ENCODE data around the gene LIN7A.
"Not testable (repeated sequence)": the region's sequence is repeated elsewhere in the genome, so short reads cannot be mapped to it uniquely, and the experiment has no call there.

Gene LIN7A

DNA sequence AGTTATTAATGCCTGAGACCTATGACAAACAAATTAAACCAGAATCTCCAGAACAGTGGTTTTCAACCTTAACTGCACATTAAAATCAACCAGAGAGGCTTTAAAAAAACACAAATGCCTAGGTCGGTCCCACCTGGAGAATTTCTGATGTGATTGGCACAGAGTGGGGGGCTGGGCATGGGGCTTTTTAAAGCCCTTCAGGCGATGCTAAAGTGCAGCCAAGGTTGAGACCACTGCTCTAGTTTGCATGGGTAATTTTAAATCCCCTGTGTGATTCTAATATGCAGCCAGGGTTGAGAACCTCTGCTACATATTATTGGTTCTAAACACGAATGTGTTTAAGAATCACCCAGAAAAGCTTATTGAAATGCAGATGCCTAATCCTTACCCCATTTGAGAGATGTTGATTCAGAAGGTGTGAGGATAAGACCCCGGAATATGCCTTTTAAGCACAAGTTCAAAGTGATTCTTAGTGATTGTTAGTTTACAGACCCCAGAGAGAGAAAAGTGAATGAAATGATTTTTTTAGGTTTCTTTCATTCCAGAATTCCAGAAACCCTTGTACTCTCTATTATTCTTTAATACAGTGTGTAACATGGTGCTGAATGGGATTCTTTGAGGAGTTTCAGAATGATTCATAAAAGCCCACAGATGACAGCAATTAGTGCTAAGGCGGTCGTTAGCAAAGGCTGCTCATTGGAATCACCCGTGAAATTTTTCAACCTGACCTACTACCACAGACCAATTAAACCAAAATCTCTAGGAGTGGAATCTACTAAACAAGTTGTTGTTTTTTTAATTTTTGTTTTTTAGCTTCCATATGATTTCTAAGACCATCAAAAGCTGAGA lies 44.9 kb downstream of the LIN7A start:
- H3K9me3 Mint-ChIP-seq, result peaks cover 10% of the 10 kb centered on the region
- H3K27ac Mint-ChIP-seq, result no peak overlapping the region
- no peak overlapping the region for H3K4me3 Mint-ChIP-seq
- H3K27me3 Mint-ChIP-seq, result no peaks in the 10 kb centered on the region
- no peaks in the 10 kb centered on the region for H3K36me3 Mint-ChIP-seq (ENCODE audit: low read depth)
- no peaks in the 10 kb centered on the region for H3K4me1 Mint-ChIP-seq (ENCODE audit: low read depth)

DNA sequence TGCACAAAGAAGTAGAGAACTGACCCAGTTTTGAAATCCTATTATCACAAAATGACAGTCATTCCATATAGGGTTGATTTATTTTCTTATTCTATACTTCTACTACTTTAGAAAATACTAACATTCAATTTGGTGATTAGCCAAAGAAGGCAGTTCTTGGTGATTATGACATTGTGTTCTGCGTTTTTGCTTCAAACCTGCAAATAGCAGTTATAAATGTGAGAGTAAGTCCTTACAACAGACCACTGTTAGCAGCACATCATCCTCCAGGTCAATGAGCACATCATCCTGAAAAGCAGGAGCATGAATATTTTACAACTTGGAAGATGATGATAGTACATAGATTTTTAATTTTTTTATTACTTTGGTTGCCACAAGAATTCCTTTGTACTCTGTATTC lies 53.1 kb downstream of the LIN7A start:
- no peaks in the 10 kb centered on the region for H3K27me3 Mint-ChIP-seq
- no peak overlapping the region for H3K27ac Mint-ChIP-seq
- no peaks in the 10 kb centered on the region for H3K36me3 Mint-ChIP-seq (ENCODE audit: low read depth)
- peaks cover 3% of the 10 kb centered on the region for H3K9me3 Mint-ChIP-seq
- H3K4me1 Mint-ChIP-seq (ENCODE audit: low read depth), result no peaks in the 10 kb centered on the region
- H3K4me3 Mint-ChIP-seq, result no peak overlapping the region

- H3K36me3 Mint-ChIP-seq (ENCODE audit: low read depth), result no peaks in the 10 kb centered on the region
- H3K9me3 Mint-ChIP-seq, result peaks cover 8% of the 10 kb centered on the region
These were observed 56.6 kb downstream of the LIN7A start for GRCh38 chr12:80881106-80881505.

GRCh38 chr12:80878452-80878851 lies 59.3 kb downstream of the LIN7A start:
- not testable (repeated sequence) for H3K4me1 Mint-ChIP-seq (ENCODE audit: low read depth); H3K4me3 Mint-ChIP-seq; H3K27ac Mint-ChIP-seq; H3K27me3 Mint-ChIP-seq; H3K36me3 Mint-ChIP-seq (ENCODE audit: low read depth)
- H3K9me3 Mint-ChIP-seq, result peaks cover 13% of the 10 kb centered on the region

More at GRCh38 chr12:80881106-80881505, 56.6 kb downstream of the LIN7A start:
- H3K27ac Mint-ChIP-seq, result no peak overlapping the region
- H3K27me3 Mint-ChIP-seq, result no peaks in the 10 kb centered on the region
- no peak overlapping the region for H3K4me3 Mint-ChIP-seq
- H3K4me1 Mint-ChIP-seq (ENCODE audit: low read depth), result no peaks in the 10 kb centered on the region

DNA sequence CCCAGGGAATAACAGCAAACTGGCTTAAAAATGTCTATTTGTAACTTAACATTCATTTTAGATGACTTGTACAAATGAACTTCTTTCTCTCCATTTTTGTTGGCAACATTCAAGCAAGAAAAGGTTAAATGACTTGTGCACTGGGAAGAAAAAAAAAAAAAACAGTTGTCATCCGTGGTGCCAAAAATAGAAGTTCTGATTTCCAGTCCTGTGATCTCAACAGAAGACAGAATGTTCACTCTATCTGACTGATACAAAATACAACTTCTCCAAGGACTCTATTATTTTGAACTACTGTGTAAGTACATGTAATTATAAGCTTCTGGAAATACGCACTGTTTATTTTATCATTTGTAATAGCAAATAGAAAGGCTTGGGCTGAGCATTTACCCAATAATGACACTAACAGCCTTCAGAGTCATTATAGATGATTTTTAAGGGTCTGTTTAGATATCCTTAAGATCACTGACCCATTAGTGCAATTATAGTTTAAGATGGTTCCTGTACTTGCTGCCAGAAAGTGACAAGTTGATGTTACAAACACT lies 59.9 kb downstream of the LIN7A start:
- Mint-ChIP-seq H3K27ac (no peak overlapping the region), H3K4me1 (ENCODE audit: low read depth) (no peaks in the 10 kb centered on the region), H3K9me3 (peaks cover 9% of the 10 kb centered on the region)

GRCh38 chr12:80872053-80872452 lies 65.7 kb downstream of the LIN7A start:
- H3K9me3 Mint-ChIP-seq, result peaks cover 6% of the 10 kb centered on the region

More for the DNA sequence above, 59.9 kb downstream of the LIN7A start:
- Mint-ChIP-seq H3K4me3 (no peak overlapping the region), H3K27me3 (no peaks in the 10 kb centered on the region), H3K36me3 (ENCODE audit: low read depth) (no peaks in the 10 kb centered on the region)

GRCh38 chr12:80869264-80869663 lies 68.5 kb downstream of the LIN7A start:
- Mint-ChIP-seq H3K9me3 (no peaks in the 10 kb centered on the region), H3K27ac (no peak overlapping the region), H3K36me3 (ENCODE audit: low read depth) (no peaks in the 10 kb centered on the region), H3K4me1 (ENCODE audit: low read depth) (no peaks in the 10 kb centered on the region), H3K4me3 (no peak overlapping the region), H3K27me3 (no peaks in the 10 kb centered on the region)

More at GRCh38 chr12:80872053-80872452, 65.7 kb downstream of the LIN7A start:
- Mint-ChIP-seq H3K36me3 (ENCODE audit: low read depth) (no peaks in the 10 kb centered on the region), H3K27me3 (no peaks in the 10 kb centered on the region), H3K4me1 (ENCODE audit: low read depth) (no peaks in the 10 kb centered on the region), H3K4me3 (no peak overlapping the region), H3K27ac (no peak overlapping the region)

- Mint-ChIP-seq H3K27me3 (no peaks in the 10 kb centered on the region), H3K27ac (no peak overlapping the region), H3K9me3 (no peaks in the 10 kb centered on the region), H3K4me1 (ENCODE audit: low read depth) (no peaks in the 10 kb centered on the region), H3K36me3 (ENCODE audit: low read depth) (no peaks in the 10 kb centered on the region), H3K4me3 (no peak overlapping the region)
These were observed 69.2 kb downstream of the LIN7A start for GRCh38 chr12:80868576-80868975.

GRCh38 chr12:80867941-80868340 lies 69.8 kb downstream of the LIN7A start:
- Mint-ChIP-seq H3K36me3 (ENCODE audit: low read depth) (no peaks in the 10 kb centered on the region), H3K9me3 (peaks cover under 1% of the 10 kb centered on the region), H3K4me1 (ENCODE audit: low read depth) (no peaks in the 10 kb centered on the region), H3K27ac (no peak overlapping the region), H3K27me3 (no peaks in the 10 kb centered on the region), H3K4me3 (no peak overlapping the region)

- Mint-ChIP-seq H3K36me3 (ENCODE audit: low read depth) (no peaks in the 10 kb centered on the region), H3K9me3 (peaks cover 3% of the 10 kb centered on the region), H3K27me3 (no peaks in the 10 kb centered on the region), H3K4me3 (no peak overlapping the region), H3K27ac (no peak overlapping the region), H3K4me1 (ENCODE audit: low read depth) (no peaks in the 10 kb centered on the region)
These were observed 73.5 kb downstream of the LIN7A start for GRCh38 chr12:80864046-80864735.

DNA sequence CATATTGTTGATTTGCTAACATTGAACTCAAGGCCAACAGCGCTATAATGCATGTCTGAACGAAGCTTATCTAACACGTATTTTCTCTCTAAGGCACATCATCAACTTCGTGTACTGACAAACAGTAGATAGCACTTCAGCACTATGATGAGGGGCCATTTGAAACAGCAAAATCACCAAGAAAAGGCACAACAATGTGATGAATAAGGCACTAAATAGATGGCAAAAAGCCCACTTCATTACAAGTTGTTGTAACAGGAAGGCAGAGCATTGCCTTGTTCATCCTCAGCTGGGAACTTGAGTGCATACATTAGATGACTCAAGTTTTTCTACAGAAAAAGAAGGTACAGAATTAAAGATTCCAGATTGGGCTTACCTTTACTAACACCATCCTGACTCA lies 75.2 kb downstream of the LIN7A start:
- H3K4me1 Mint-ChIP-seq (ENCODE audit: low read depth), result no peaks in the 10 kb centered on the region

DNA sequence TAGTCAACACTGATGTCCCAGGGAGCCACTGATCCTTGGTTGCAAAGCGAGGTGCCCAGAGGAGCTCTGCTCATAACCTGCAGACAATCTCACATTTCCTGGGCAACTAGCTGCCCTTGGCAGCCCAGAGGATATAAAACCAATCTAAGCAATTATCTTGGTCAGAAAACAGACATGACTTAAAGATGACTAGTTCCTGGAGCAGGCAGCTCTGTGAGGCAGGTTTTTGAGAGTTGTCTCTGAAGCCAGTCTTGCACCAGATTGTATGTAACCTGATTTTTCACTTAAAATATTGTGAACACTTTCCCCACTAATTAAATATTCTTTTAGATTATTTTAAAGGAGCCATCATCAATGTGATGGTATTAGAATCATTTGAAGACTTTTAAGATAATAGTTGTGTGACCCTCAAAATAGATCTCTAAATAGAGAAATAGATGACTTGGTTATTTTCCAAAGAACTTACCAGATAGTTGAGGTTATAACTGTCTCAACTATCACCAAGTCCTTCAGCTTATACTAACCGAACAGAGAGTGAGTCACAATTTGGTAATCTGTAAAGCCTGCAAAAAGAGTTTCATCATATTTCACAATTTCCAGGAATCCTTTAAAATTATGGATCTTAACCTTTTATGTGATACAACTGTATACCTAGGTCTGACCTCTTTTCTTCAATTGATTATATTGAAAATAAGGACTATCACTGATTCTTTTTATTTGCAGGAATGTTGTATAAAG lies 75.9 kb downstream of the LIN7A start:
- Mint-ChIP-seq H3K4me3 (no peak overlapping the region), H3K4me1 (ENCODE audit: low read depth) (no peaks in the 10 kb centered on the region), H3K27ac (no peak overlapping the region), H3K36me3 (ENCODE audit: low read depth) (no peaks in the 10 kb centered on the region), H3K27me3 (no peaks in the 10 kb centered on the region), H3K9me3 (peaks cover 3% of the 10 kb centered on the region)

More for the DNA sequence above, 75.2 kb downstream of the LIN7A start:
- Mint-ChIP-seq H3K36me3 (ENCODE audit: low read depth) (no peaks in the 10 kb centered on the region), H3K4me3 (no peak overlapping the region), H3K9me3 (peaks cover 3% of the 10 kb centered on the region), H3K27ac (no peak overlapping the region), H3K27me3 (no peaks in the 10 kb centered on the region)

GRCh38 chr12:80860928-80861327 lies 76.8 kb downstream of the LIN7A start:
- Mint-ChIP-seq H3K4me1 (ENCODE audit: low read depth) (no peaks in the 10 kb centered on the region), H3K4me3 (no peak overlapping the region), H3K27me3 (no peaks in the 10 kb centered on the region)

DNA sequence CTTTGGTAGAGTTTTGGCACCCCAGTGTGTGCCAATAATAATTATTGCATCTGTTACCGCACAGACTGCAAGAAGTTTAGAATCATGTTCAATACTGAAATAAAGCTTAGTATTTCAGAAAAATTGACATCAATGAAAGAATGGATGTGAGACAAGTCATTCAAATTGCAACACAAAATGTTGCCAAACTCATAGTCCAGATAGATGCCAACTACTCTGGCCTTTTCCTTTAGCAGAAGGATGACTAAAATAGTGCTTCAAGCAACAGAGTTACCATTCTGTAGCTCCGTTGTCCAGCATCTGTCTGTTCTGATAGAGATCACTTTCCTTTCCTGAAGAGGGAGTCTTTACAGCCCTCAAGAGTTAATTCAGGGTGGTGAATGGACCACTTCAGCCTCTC lies 77.5 kb downstream of the LIN7A start:
- Mint-ChIP-seq H3K36me3 (ENCODE audit: low read depth) (no peaks in the 10 kb centered on the region), H3K9me3 (peaks cover 3% of the 10 kb centered on the region), H3K27me3 (no peaks in the 10 kb centered on the region), H3K4me3 (no peak overlapping the region), H3K4me1 (ENCODE audit: low read depth) (no peaks in the 10 kb centered on the region), H3K27ac (no peak overlapping the region)

More at GRCh38 chr12:80860928-80861327, 76.8 kb downstream of the LIN7A start:
- peaks cover 3% of the 10 kb centered on the region for H3K9me3 Mint-ChIP-seq
- no peaks in the 10 kb centered on the region for H3K36me3 Mint-ChIP-seq (ENCODE audit: low read depth)
- no peak overlapping the region for H3K27ac Mint-ChIP-seq

GRCh38 chr12:80858356-80858755 lies 79.4 kb downstream of the LIN7A start:
- no peaks in the 10 kb centered on the region for H3K27me3 Mint-ChIP-seq
- no peak overlapping the region for H3K4me3 Mint-ChIP-seq
- no peaks in the 10 kb centered on the region for H3K4me1 Mint-ChIP-seq (ENCODE audit: low read depth)
- H3K36me3 Mint-ChIP-seq (ENCODE audit: low read depth), result no peaks in the 10 kb centered on the region
- peaks cover 3% of the 10 kb centered on the region for H3K9me3 Mint-ChIP-seq
- H3K27ac Mint-ChIP-seq, result no peak overlapping the region
